HL-60 (cell line): Measurements from ENCODE around the gene DNAJA4.

ENCODE experiments used
- CTCF ChIP-seq: IDR thresholded peaks from one replicate; pipeline ENCODE4 v1.5.1; 2011; ENCODE audit warnings: low read length, control low read depth, inconsistent platforms; ENCODE audit not compliant: insufficient read depth
- GABPA ChIP-seq: IDR thresholded peaks from 2 replicates; pipeline ENCODE4 v1.6.1; 2012; ENCODE audit warnings: low read depth
- POLR2AphosphoS5 ChIP-seq: IDR thresholded peaks from 2 replicates; pipeline ENCODE4 v1.6.1; 2012; ENCODE audit warnings: low read depth
- SPI1 ChIP-seq: IDR thresholded peaks from 2 replicates; pipeline ENCODE4 v1.6.1; 2012; ENCODE audit warnings: low read depth, mild to moderate bottlenecking, borderline replicate concordance

GRCh38 chr15:78320183-78320582 is 55.8 kb downstream of the DNAJA4 start:
- TF ChIP-seq CTCF = no peak
- no peak for TF ChIP-seq POLR2AphosphoS5
- no peak for TF ChIP-seq GABPA
- no peak for TF ChIP-seq SPI1
